Measurements from ENCODE around the gene SCN9A. TPM values are rescaled to one million over a fixed set of nuclear protein-coding genes. Genes with fewer than 3 reads are reported as not detected.

Gene SCN9A
- total RNA-seq, 1 donor from 2014 or later = 47.3 TPM

GRCh38 chr2:166372046-166372445, 3.7 kb downstream of the SCN9A start:
- Mint-ChIP-seq H3K4me1 (ENCODE audit: unreplicated experiment) (peaks cover 25% of the 10 kb centered on the region), H3K36me3 (ENCODE audit: low read depth, unreplicated experiment) (no peaks in the 10 kb centered on the region), H3K4me3 (ENCODE audit: unreplicated experiment) (no peak overlapping the region), H3K27me3 (ENCODE audit: unreplicated experiment) (peaks cover 2% of the 10 kb centered on the region), H3K27ac (ENCODE audit: unreplicated experiment) (no peak overlapping the region), H3K9me3 (ENCODE audit: unreplicated experiment) (no peaks in the 10 kb centered on the region)
- no peak for DNase-seq (ENCODE audit: low spot score)
- TF ChIP-seq CTCF (IDR thresholded peaks at IDR 0.05; ENCODE audit: unreplicated experiment) = no peak

- Mint-ChIP-seq H3K27me3 (ENCODE audit: unreplicated experiment) (no peaks in the 10 kb centered on the region), H3K4me1 (ENCODE audit: unreplicated experiment) (peaks cover 7% of the 10 kb centered on the region), H3K36me3 (ENCODE audit: low read depth, unreplicated experiment) (no peaks in the 10 kb centered on the region), H3K4me3 (ENCODE audit: unreplicated experiment) (no peak overlapping the region), H3K27ac (ENCODE audit: unreplicated experiment) (no peak overlapping the region), H3K9me3 (ENCODE audit: unreplicated experiment) (no peaks in the 10 kb centered on the region)
- no peak for DNase-seq (ENCODE audit: low spot score)
- no peak for TF ChIP-seq CTCF (IDR thresholded peaks at IDR 0.05; ENCODE audit: unreplicated experiment)
Measured at GRCh38 chr2:166365803-166366420, 9.8 kb downstream of the SCN9A start.

- no peak for DNase-seq (ENCODE audit: low spot score)
- no peaks in the 10 kb centered on the region for H3K36me3 Mint-ChIP-seq (ENCODE audit: low read depth, unreplicated experiment)
- no peak overlapping the region for H3K4me3 Mint-ChIP-seq (ENCODE audit: unreplicated experiment)
- TF ChIP-seq CTCF (IDR thresholded peaks at IDR 0.05; ENCODE audit: unreplicated experiment) = no peak
- peaks cover 7% of the 10 kb centered on the region for H3K4me1 Mint-ChIP-seq (ENCODE audit: unreplicated experiment)
- H3K27me3 Mint-ChIP-seq (ENCODE audit: unreplicated experiment) = no peaks in the 10 kb centered on the region
- H3K9me3 Mint-ChIP-seq (ENCODE audit: unreplicated experiment) = no peaks in the 10 kb centered on the region
- no peak overlapping the region for H3K27ac Mint-ChIP-seq (ENCODE audit: unreplicated experiment)
Measured at GRCh38 chr2:166365239-166365638, 10.5 kb downstream of the SCN9A start.

- no peak for TF ChIP-seq CTCF (IDR thresholded peaks at IDR 0.05; ENCODE audit: unreplicated experiment)
- Mint-ChIP-seq H3K27ac (ENCODE audit: unreplicated experiment) (peak overlapping the region; percentile 13), H3K4me3 (ENCODE audit: unreplicated experiment) (no peak overlapping the region), H3K4me1 (ENCODE audit: unreplicated experiment) (peaks cover 7% of the 10 kb centered on the region), H3K9me3 (ENCODE audit: unreplicated experiment) (no peaks in the 10 kb centered on the region), H3K27me3 (ENCODE audit: unreplicated experiment) (no peaks in the 10 kb centered on the region), H3K36me3 (ENCODE audit: low read depth, unreplicated experiment) (no peaks in the 10 kb centered on the region)
- DNase-seq (ENCODE audit: low spot score) = no peak
Measured at GRCh38 chr2:166364476-166365161, 11.1 kb downstream of the SCN9A start.
